ENCODE data around the gene NFILZ.

NFILZ gene, protein sequence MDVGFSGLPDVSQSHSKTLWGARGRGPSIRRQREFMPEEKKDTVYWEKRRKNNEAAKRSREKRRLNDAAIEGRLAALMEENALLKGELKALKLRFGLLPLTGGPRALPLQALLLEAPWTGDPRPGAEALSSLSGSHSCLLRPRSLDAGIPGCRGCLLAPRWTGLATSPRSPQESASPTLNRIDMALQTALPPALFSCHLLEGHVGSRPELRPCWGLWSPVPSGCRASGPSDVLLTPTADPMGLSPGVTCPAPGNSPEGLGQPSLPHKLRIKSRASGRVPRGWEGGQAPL

DNA sequence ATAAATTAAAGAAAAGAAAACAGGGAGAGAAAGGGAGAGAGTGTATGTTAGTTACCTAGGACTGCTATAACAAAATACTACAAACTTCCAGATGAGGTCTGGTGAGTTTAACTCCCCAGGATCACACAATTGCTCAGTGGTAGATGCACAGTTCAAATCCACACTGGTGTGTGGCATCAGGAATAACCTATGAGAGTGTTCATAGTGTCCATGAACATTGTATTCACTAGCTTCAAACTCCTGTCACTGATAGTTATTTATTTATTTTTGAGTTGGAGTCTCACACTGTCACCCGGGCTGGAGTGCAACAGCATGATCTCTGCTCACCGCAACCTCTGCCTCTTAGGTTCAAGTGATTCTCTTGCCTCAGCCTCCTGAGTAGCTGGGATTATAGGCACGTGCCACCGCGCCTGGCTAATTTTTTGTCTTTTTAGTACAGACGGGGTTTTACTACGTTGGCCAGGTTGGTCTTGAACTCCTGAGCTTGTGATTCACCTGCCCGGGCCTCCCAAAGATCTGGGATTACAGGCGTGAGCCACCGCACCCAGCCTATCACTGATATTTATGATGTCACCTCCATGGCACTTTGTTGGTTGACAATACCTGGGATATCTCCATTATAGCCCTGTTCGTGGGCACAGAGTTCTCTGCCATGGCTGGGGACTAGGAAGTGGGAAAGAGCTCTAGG lies at the start of gene NFILZ:
NFILZ (plus strand) TSS at position 638 of the 688 bp plus-strand sequence. CDS start 46,133 bp downstream, outside the sequence.
- no peak for DNase-seq

DNA sequence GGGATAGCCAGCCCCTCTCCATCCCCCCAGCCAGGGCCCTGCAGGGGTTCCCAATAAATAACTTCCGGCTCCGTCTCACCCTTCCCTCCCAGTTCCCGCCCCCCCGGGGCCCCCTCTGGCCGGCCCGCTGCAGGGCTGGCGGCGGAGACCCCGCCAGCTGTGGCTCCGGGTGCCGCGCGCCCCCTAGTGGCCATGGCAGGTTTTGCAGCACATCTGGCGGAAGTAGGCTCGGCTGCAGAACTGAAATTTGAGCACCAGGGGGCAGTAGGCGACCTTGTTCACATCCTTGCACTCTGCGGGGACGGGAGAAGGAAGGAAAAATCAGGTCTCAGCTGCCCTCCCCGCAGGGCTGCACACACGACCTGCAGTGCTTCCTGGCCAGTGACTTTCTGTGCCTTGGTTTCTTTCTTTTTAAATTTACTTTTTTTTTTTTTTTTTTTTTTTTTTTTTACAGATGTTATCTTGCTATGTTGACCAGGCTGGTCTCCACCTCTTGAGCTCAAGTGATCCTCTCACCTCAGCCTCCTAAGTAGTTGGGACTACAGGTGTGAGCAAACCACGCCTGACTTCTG lies 49.6 kb upstream of the NFILZ start:
- peak; percentile 94 for DNase-seq

GRCh38 chr19:8584965-8585893 lies 45.2 kb upstream of the NFILZ start:
- DNase-seq: no peak

- peak; percentile 82 for DNase-seq
Measured at GRCh38 chr19:8585894-8586750, 44.3 kb upstream of the NFILZ start.

- DNase-seq: no peak
Measured at GRCh38 chr19:8589177-8589714, 41.2 kb upstream of the NFILZ start.

- DNase-seq: peak; percentile 99
Measured at GRCh38 chr19:8592231-8593009, 38.0 kb upstream of the NFILZ start.

GRCh38 chr19:8593931-8594330 lies 36.5 kb upstream of the NFILZ start:
- DNase-seq: peak; percentile 37

GRCh38 chr19:8595651-8596050 lies 34.8 kb upstream of the NFILZ start:
- DNase-seq: no peak

GRCh38 chr19:8596168-8596567 lies 34.3 kb upstream of the NFILZ start:
- DNase-seq: no peak

DNA sequence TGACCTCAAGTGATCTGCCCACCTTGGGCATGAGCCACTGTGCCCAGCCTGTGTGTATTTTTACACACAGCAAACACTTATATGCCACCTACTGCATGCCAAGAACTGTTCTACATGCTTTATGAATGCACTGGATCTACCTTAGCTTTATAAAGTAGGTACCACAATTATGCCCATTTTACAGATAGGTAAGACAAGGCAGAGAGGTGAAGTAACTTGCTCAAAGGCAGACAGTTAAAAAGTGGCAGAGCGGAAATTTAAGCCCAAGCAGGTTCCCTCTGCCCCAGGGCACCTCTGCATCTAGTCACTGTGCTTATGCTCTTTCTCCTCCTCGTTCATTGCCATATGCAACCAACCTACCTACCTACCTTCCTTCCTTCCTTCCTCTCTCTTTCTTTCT lies 30.4 kb upstream of the NFILZ start:
- no peak for DNase-seq

GRCh38 chr19:8600816-8601215 lies 29.6 kb upstream of the NFILZ start:
- DNase-seq: no peak

GRCh38 chr19:8601796-8602195 lies 28.6 kb upstream of the NFILZ start:
- no peak for DNase-seq

- no peak for DNase-seq
Measured at GRCh38 chr19:8605514-8605913, 24.9 kb upstream of the NFILZ start.

DNA sequence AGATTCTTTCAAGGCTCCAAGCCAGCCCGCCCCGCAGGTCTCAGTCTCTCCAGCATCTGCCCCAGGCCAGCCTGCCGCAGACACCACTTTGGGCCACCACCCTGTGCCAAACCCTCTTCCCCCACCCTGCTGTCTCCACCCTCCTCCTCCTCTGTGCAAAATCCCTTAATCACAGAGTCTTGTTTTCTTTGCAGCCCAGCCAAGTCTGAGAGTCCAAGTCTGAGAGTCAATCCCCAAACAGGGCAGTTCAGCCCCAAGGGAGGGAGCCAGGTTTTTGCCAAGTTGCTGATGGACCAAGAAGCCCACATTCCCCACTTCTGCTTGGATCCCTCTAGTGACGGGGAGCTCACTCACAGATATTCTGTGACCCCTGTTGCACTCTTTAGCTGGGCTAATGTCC lies 23.0 kb upstream of the NFILZ start:
- DNase-seq: no peak

DNA sequence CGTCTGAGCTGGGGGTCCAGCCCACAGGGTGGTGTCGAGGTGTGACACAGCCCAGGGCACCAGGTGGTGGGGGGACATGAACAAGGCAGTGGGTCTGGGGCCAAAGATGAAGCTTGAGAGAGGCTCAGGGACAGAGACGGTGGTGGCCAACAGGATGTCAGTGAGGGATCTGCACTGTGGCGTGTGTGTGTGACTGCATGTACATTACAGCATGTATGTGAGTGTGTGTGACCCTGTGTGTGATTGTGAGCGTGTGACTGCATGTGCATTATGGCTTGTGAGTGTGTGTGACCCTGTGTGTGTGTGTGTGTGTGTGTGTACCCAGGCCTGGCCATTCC lies 21.5 kb upstream of the NFILZ start:
- no peak for DNase-seq

GRCh38 chr19:8609279-8610040 lies 21.0 kb upstream of the NFILZ start:
- DNase-seq: peak; percentile 80

DNA sequence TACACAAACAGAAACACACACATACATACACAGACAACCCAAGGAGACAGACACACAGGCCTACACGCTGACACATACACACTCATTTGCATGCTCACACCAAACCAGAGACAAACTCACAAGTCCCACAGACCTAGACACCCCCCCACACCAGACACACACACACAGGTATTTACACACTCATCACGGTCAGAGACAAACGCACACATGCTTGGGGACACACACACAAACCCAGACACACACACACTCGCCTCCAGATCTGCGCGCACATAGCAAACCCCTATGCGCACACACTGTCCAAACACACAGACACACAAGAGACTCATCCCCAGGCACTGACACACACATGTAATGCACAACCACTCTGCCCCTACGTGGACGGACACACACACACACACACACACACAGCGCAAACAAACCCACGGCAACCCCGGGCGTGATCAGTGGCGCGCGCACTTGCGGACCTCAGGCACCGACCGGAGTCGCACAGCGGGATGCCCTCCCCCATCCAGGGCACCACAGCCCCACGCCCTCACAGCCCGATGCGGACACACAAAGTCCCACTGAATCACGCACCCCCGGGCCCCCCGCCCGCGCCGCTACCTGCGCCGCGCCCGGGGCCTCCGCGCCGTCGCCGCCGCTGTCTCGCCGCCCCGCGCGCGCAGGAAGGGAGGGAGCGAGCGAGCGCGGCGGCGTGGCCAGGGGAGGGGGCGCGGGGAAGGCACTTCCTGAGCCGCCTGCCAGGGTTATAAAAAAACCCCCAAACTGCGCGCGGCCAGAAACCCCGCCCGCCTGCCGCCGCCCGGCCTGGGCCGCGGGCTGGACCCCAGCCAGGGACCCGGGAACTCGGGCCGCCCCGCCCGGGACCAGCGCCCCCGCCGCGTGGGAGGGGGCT lies 20.1 kb upstream of the NFILZ start, which contains the start of gene ADAMTS10:
ADAMTS10 (minus strand) TSS at position 675 of the 895 bp plus-strand sequence. CDS start 5,005 bp downstream, outside the sequence.
- peak; percentile 71 for DNase-seq

DNA sequence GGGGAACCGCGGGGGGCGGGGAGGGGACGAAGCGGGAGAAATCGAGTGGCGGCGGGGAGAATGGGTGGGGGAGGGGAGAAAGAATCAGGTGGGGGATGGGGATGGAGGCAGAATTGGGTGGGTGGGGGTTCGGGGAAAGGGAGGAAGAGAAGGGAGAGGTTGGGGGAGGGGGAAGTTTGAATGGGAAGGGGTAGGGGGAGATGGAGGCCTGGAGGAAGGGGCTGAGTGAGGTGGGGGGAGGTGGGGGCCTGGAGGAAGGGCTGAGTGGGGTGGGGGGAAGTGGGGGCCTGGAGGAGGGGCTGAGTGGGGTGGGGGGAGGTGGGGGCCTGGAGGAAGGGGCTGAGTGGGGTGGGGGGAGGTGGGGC lies 19.5 kb upstream of the NFILZ start:
- no peak for DNase-seq

GRCh38 chr19:8611391-8611876 lies 19.0 kb upstream of the NFILZ start:
- DNase-seq: no peak
